Daoy (cell line): Measurements from ENCODE around the gene VAV2. TPM values are rescaled to one million over a fixed set of nuclear protein-coding genes. Genes with fewer than 3 reads are reported as not detected.

Experiments
- DNase-seq: peaks from one replicate; pipeline ENCODE4 v3.0.0-alpha.2; 2015; ENCODE audit warnings: low read depth
- total RNA-seq: library from RNA; depleted of rRNA; stranded (reverse); fragments of >200 nt; shearing (Covaris generic); gene quantifications from 2 replicates; pipeline ENCODE4 v1.2.3, GENCODE V29; 2014; rRNA removed

VAV2 gene
- total RNA-seq, 1 experiment from 2014 or later: 11.3 TPM

- DNase-seq: peak; percentile 23
These were observed 278.8 kb downstream of the VAV2 start for GRCh38 chr9:133713150-133713959.

GRCh38 chr9:133712221-133713100 is 279.7 kb downstream of the VAV2 start:
- DNase-seq: peak; percentile 5

Other genes starting within 250 kb of the VAV2 start
- 12.8 and 15.1 TPM in 2 replicates for gene BRD3OS, start 33.2 kb upstream of the VAV2 start, total RNA-seq
- gene BRD3, start 75.7 kb upstream of the VAV2 start, total RNA-seq: 6.4 and 6.5 TPM in 2 replicates
- 36.5 and 40.9 TPM in 2 replicates for gene WDR5, start 143.8 kb upstream of the VAV2 start, total RNA-seq
- gene RNU6ATAC, start 172.2 kb upstream of the VAV2 start, total RNA-seq: not detected in 2 replicates